DMS153 treated with DMSO at 0.1 percent for 48 hours (cell line): Measurements from ENCODE around the gene GALNT18.

ENCODE experiments used
- DNase-seq: peaks from one replicate; lab custom pipeline; 2025; ENCODE audit not compliant: unreplicated experiment; lab: John Stamatoyannopoulos, UW

Gene GALNT18

GRCh38 chr11:11251394-11251970 is 370.3 kb downstream of the GALNT18 start:
- DNase-seq = no peak

- no peak for DNase-seq
Observed at GRCh38 chr11:11250470-11250869, 371.3 kb downstream of the GALNT18 start.

GRCh38 chr11:11247576-11247975 is 374.2 kb downstream of the GALNT18 start:
- DNase-seq = no peak

- DNase-seq = no peak
Observed at GRCh38 chr11:11247086-11247485, 374.7 kb downstream of the GALNT18 start.

- no peak for DNase-seq
Observed at GRCh38 chr11:11246166-11246565, 375.6 kb downstream of the GALNT18 start.

GRCh38 chr11:11245453-11245852 is 376.4 kb downstream of the GALNT18 start:
- DNase-seq = no peak

- DNase-seq = no peak
Observed at GRCh38 chr11:11244470-11245080, 377.2 kb downstream of the GALNT18 start.

GRCh38 chr11:11243590-11244469 is 378.0 kb downstream of the GALNT18 start:
- DNase-seq = peak; percentile 78

- no peak for DNase-seq
Observed at GRCh38 chr11:11243209-11243589, 378.6 kb downstream of the GALNT18 start.

GRCh38 chr11:11241284-11241683 is 380.5 kb downstream of the GALNT18 start:
- DNase-seq = no peak

GRCh38 chr11:11239959-11240358 is 381.8 kb downstream of the GALNT18 start:
- DNase-seq = no peak

- no peak for DNase-seq
Observed at GRCh38 chr11:11237070-11237832, 384.6 kb downstream of the GALNT18 start.

GRCh38 chr11:11236498-11237059 is 385.2 kb downstream of the GALNT18 start:
- no peak for DNase-seq

GRCh38 chr11:11231763-11232162 is 390.0 kb downstream of the GALNT18 start:
- DNase-seq = no peak

- no peak for DNase-seq
Observed at GRCh38 chr11:11230802-11231562, 390.8 kb downstream of the GALNT18 start.

- DNase-seq = no peak
Observed at GRCh38 chr11:11230087-11230486, 391.7 kb downstream of the GALNT18 start.

GRCh38 chr11:11229647-11230046 is 392.2 kb downstream of the GALNT18 start:
- no peak for DNase-seq

- DNase-seq = no peak
Observed at GRCh38 chr11:11227296-11228085, 394.3 kb downstream of the GALNT18 start.
